Erythroblast (primary cell): ENCODE measurements around the gene C1GALT1.

Experiments
- GATA1 ChIP-seq: IDR thresholded peaks from 2 replicates; pipeline ENCODE4 v1.6.1; 2011; ENCODE audit warnings: low read depth, mild to moderate bottlenecking, control low read depth, low read length, moderate library complexity
- POLR2A ChIP-seq: IDR thresholded peaks from 2 replicates; pipeline ENCODE4 v1.6.1; 2011; ENCODE audit warnings: mild to moderate bottlenecking, low read length

- TF ChIP-seq POLR2A (no peak), GATA1 (no peak)
Observed at GRCh38 chr7:7236041-7236440, 53.7 kb downstream of the C1GALT1 start.
